A673 (cell line): ENCODE measurements around the gene FAM13A.
"Not testable (repeated sequence)": the region's sequence is repeated elsewhere in the genome, so short reads cannot be mapped to it uniquely, and the experiment has no call there.

ENCODE experiments used
- EZH2 ChIP-seq: fragments of 200-600 bp; sonication (generic); IDR thresholded peaks from 2 replicates; pipeline ENCODE4 v1.6.1; 2017; ENCODE audit warnings: borderline replicate concordance, low read depth, mild to moderate bottlenecking, mixed read lengths, antibody characterized with exemption, low read length; ENCODE audit not compliant: poor library complexity, severe bottlenecking
- TF ChIP-seq, protein P1 (sequence below): fragments of 300-800, 200-600 bp; sonication (generic); conservative IDR thresholded peaks from 2 replicates; pipeline ENCODE4 v1.5.1; 2017; ENCODE audit warnings: low read depth, mild to moderate bottlenecking, antibody characterized with exemption, low read length, moderate library complexity, mixed read lengths

GRCh38 chr4:88904240-88904639 lies 152.7 kb downstream of the FAM13A start:
- TF ChIP-seq, protein P1, sequence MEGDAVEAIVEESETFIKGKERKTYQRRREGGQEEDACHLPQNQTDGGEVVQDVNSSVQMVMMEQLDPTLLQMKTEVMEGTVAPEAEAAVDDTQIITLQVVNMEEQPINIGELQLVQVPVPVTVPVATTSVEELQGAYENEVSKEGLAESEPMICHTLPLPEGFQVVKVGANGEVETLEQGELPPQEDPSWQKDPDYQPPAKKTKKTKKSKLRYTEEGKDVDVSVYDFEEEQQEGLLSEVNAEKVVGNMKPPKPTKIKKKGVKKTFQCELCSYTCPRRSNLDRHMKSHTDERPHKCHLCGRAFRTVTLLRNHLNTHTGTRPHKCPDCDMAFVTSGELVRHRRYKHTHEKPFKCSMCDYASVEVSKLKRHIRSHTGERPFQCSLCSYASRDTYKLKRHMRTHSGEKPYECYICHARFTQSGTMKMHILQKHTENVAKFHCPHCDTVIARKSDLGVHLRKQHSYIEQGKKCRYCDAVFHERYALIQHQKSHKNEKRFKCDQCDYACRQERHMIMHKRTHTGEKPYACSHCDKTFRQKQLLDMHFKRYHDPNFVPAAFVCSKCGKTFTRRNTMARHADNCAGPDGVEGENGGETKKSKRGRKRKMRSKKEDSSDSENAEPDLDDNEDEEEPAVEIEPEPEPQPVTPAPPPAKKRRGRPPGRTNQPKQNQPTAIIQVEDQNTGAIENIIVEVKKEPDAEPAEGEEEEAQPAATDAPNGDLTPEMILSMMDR, result not testable (repeated sequence)
- not testable (repeated sequence) for TF ChIP-seq EZH2
